ENCODE results near the gene SELENOI. TPM values are rescaled to one million over a fixed set of nuclear protein-coding genes. Genes with fewer than 3 reads are reported as not detected.
"Not testable (repeated sequence)": the region's sequence is repeated elsewhere in the genome, so short reads cannot be mapped to it uniquely, and the experiment has no call there.

Gene SELENOI
- polyA plus RNA-seq, 1 donor (not counting 4 experiments of a cell fraction or from before 2014, with no cell fraction given) = 38.1 TPM

GRCh38 chr2:26317377-26318105, 28.4 kb upstream of the SELENOI start:
- H3K27me3 ChIP-seq (ENCODE audit: control insufficient read depth, extremely low read depth, insufficient read depth, low read length) = peaks cover 4% of the 10 kb centered on the region
- no peaks in the 10 kb centered on the region for H3K36me3 ChIP-seq (ENCODE audit: control insufficient read depth in 2 of 2, extremely low read depth in 1 of 2, insufficient read depth in 2 of 2, low read length in 2 of 2)
- H3K4me2 ChIP-seq (ENCODE audit: control insufficient read depth, extremely low read depth, insufficient read depth, low read depth, low read length) = no peak overlapping the region
- peaks cover 15% of the 10 kb centered on the region for H3K4me1 ChIP-seq (ENCODE audit: control insufficient read depth, extremely low read depth, insufficient read depth, low read length)
- no peak overlapping the region for H2AFZ ChIP-seq (ENCODE audit: control insufficient read depth, low read length)
- no peaks in the 10 kb centered on the region for H3K9me1 ChIP-seq (ENCODE audit: control insufficient read depth, extremely low read depth, insufficient read depth, low read length)
- H3K4me3 ChIP-seq (ENCODE audit: control insufficient read depth in 2 of 3, extremely low read depth in 1 of 3, insufficient read depth in 2 of 3, low read depth in 1 of 3, low read length in 3 of 3) = no peak overlapping the region
- dilution Hi-C loops (cut with MboI; ENCODE audit: extremely low pct_ligation_motif_present, low sequenced_read_pairs) = no loop called here
- no peaks in the 10 kb centered on the region for H3K79me2 ChIP-seq (ENCODE audit: control insufficient read depth, insufficient read depth, low read length)
- no peak for TF ChIP-seq EZH2 (IDR thresholded peaks at IDR 0.05; ENCODE audit: low read length)
- no peak for TF ChIP-seq CTCF (optimal IDR thresholded peaks at IDR 0.05 in 1 of 3, IDR thresholded peaks at IDR 0.05 in 1 of 3, conservative IDR thresholded peaks at IDR 0.05 in 1 of 3; ENCODE audit: extremely low read depth in 1 of 3, insufficient read depth in 2 of 3, low read length in 3 of 3)
- no peak overlapping the region for H3K27ac ChIP-seq (ENCODE audit: control insufficient read depth, insufficient read depth, low read length)
- H4K20me1 ChIP-seq (ENCODE audit: control insufficient read depth, extremely low read depth, insufficient read depth, low read length) = no peaks in the 10 kb centered on the region
- no peaks in the 10 kb centered on the region for H3K9me3 ChIP-seq (ENCODE audit: control insufficient read depth, low read depth, low read length)
- FAIRE-seq (no peak), DNase-seq (ENCODE audit: low read depth, low spot score) (no peak)
- no peak overlapping the region for H3K9ac ChIP-seq (ENCODE audit: control insufficient read depth, extremely low read depth, insufficient read depth, low read length)

GRCh38 chr2:26318950-26319349, 27.0 kb upstream of the SELENOI start:
- Histone ChIP-seq H3K27ac (ENCODE audit: control insufficient read depth, insufficient read depth, low read length) (no peak overlapping the region), H3K4me3 (ENCODE audit: control insufficient read depth in 2 of 3, extremely low read depth in 1 of 3, insufficient read depth in 2 of 3, low read depth in 1 of 3, low read length in 3 of 3) (no peak overlapping the region), H4K20me1 (ENCODE audit: control insufficient read depth, extremely low read depth, insufficient read depth, low read length) (no peaks in the 10 kb centered on the region), H3K9ac (ENCODE audit: control insufficient read depth, extremely low read depth, insufficient read depth, low read length) (no peak overlapping the region), H3K9me1 (ENCODE audit: control insufficient read depth, extremely low read depth, insufficient read depth, low read length) (no peaks in the 10 kb centered on the region), H2AFZ (ENCODE audit: control insufficient read depth, low read length) (no peak overlapping the region), H3K36me3 (ENCODE audit: control insufficient read depth in 2 of 2, extremely low read depth in 1 of 2, insufficient read depth in 2 of 2, low read length in 2 of 2) (no peaks in the 10 kb centered on the region), H3K79me2 (ENCODE audit: control insufficient read depth, insufficient read depth, low read length) (no peaks in the 10 kb centered on the region), H3K4me2 (ENCODE audit: control insufficient read depth, extremely low read depth, insufficient read depth, low read depth, low read length) (no peak overlapping the region), H3K27me3 (ENCODE audit: control insufficient read depth, extremely low read depth, insufficient read depth, low read length) (peaks cover 4% of the 10 kb centered on the region), H3K4me1 (ENCODE audit: control insufficient read depth, extremely low read depth, insufficient read depth, low read length) (peaks cover under 1% of the 10 kb centered on the region), H3K9me3 (ENCODE audit: control insufficient read depth, low read depth, low read length) (no peaks in the 10 kb centered on the region)
- dilution Hi-C loops (cut with MboI; ENCODE audit: extremely low pct_ligation_motif_present, low sequenced_read_pairs) = no loop called here
- TF ChIP-seq EZH2 (IDR thresholded peaks at IDR 0.05; ENCODE audit: low read length) (no peak), CTCF (optimal IDR thresholded peaks at IDR 0.05 in 1 of 3, IDR thresholded peaks at IDR 0.05 in 1 of 3, conservative IDR thresholded peaks at IDR 0.05 in 1 of 3; ENCODE audit: extremely low read depth in 1 of 3, insufficient read depth in 2 of 3, low read length in 3 of 3) (no peak)
- DNase-seq (ENCODE audit: low read depth, low spot score) (no peak), FAIRE-seq (no peak)

GRCh38 chr2:26324479-26324878, 21.5 kb upstream of the SELENOI start:
- H3K9me3 ChIP-seq (ENCODE audit: control insufficient read depth, low read depth, low read length); H3K79me2 ChIP-seq (ENCODE audit: control insufficient read depth, insufficient read depth, low read length); H2AFZ ChIP-seq (ENCODE audit: control insufficient read depth, low read length); DNase-seq (ENCODE audit: low read depth, low spot score); H3K9ac ChIP-seq (ENCODE audit: control insufficient read depth, extremely low read depth, insufficient read depth, low read length); H3K4me3 ChIP-seq (ENCODE audit: control insufficient read depth in 2 of 3, extremely low read depth in 1 of 3, insufficient read depth in 2 of 3, low read depth in 1 of 3, low read length in 3 of 3); H3K27ac ChIP-seq (ENCODE audit: control insufficient read depth, insufficient read depth, low read length); FAIRE-seq; H3K36me3 ChIP-seq (ENCODE audit: control insufficient read depth in 2 of 2, extremely low read depth in 1 of 2, insufficient read depth in 2 of 2, low read length in 2 of 2); H4K20me1 ChIP-seq (ENCODE audit: control insufficient read depth, extremely low read depth, insufficient read depth, low read length); H3K4me2 ChIP-seq (ENCODE audit: control insufficient read depth, extremely low read depth, insufficient read depth, low read depth, low read length); H3K4me1 ChIP-seq (ENCODE audit: control insufficient read depth, extremely low read depth, insufficient read depth, low read length); H3K9me1 ChIP-seq (ENCODE audit: control insufficient read depth, extremely low read depth, insufficient read depth, low read length); dilution Hi-C loops (cut with MboI; ENCODE audit: extremely low pct_ligation_motif_present, low sequenced_read_pairs); H3K27me3 ChIP-seq (ENCODE audit: control insufficient read depth, extremely low read depth, insufficient read depth, low read length): not testable (repeated sequence)

All from keratinocyte (primary cell).